K562 (cell line): Measurements from ENCODE around the gene SDK1.

ENCODE experiments used
- HDAC6 ChIP-seq: IDR thresholded peaks from 2 replicates; pipeline ENCODE4 v1.6.1; 2012; ENCODE audit warnings: low read depth, mild to moderate bottlenecking, control low read depth, inconsistent platforms, low read length, moderate library complexity
- MCM7 ChIP-seq, 2 experiments: fragments of 450-650 bp; IDR thresholded peaks; 2 replicates each; pipeline ENCODE4 v1.6.1; 2016 to 2018
- NR1H2 ChIP-seq: sonication (generic); formaldehyde crosslinking; IDR thresholded peaks from 2 replicates; pipeline ENCODE4 v1.4.0; 2020; ENCODE audit warnings: mild to moderate bottlenecking, missing genetic modification reagents
- TARDBP ChIP-seq: fragments of 450-650 bp; IDR thresholded peaks from 2 replicates; pipeline ENCODE4 v1.6.1; 2016
- ZNF324 ChIP-seq: fragments of 250-450 bp; sonication (Bioruptor Pico); IDR thresholded peaks from 2 replicates; pipeline ENCODE4 v1.4.0; 2020; ENCODE audit warnings: mild to moderate bottlenecking
- TF ChIP-seq, protein P1 (sequence below): sonication (generic); formaldehyde crosslinking; IDR thresholded peaks from 2 replicates; pipeline ENCODE4 v1.9.0; 2022; ENCODE audit warnings: mild to moderate bottlenecking, missing genetic modification reagents
- TF ChIP-seq, protein P2 (sequence below): fragments of 150-350 bp; conservative IDR thresholded peaks from 2 replicates; pipeline ENCODE4 v1.6.1; 2014; ENCODE audit warnings: low read length
- TF ChIP-seq, protein P3 (sequence below), 3 experiments: IDR thresholded peaks in 2 of 3; conservative IDR thresholded peaks in 1 of 3; 2 replicates each; pipeline ENCODE4 v1.5.1; 2011 to 2012; ENCODE audit warnings: low read length in 3 of 3, mild to moderate bottlenecking in 3 of 3, control low read depth in 2 of 3, improper control_type of control experiment in 1 of 3, inconsistent platforms in 1 of 3, low read depth in 1 of 3, mixed read lengths in 1 of 3, moderate library complexity in 1 of 3; ENCODE audit not compliant: insufficient read depth in 2 of 3
- TF ChIP-seq, protein P4 (sequence below): sonication (generic); formaldehyde crosslinking; IDR thresholded peaks from 2 replicates; pipeline ENCODE4 v1.8.1; 2022; ENCODE audit warnings: missing genetic modification reagents

DNA sequence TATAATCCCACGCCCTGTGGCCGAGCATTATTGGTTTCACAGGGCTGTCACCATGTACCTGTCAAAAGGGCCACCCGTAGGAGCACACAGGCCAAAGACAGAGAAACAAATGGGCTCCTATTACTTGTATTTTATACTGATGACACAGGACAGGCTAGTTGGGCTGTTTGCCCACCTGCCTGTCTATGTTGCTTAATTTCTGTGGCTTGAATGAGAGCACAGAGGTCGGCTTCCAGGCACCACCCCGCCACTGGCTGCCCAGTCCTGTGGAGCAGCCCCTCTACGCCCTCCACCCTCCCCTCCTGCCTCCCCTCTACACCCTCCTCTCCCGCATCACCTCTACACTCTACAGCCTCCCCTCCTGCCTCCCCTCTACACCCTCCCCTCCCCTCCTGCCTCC lies 652.9 kb downstream of the SDK1 start:
- TF ChIP-seq, protein P1, sequence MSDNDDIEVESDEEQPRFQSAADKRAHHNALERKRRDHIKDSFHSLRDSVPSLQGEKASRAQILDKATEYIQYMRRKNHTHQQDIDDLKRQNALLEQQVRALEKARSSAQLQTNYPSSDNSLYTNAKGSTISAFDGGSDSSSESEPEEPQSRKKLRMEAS (CRISPR knock-in tag): no peak
- TF ChIP-seq HDAC6 (no peak), MCM7 (IDR thresholded peaks at IDR 0.05) (no peak), TARDBP (no peak), ZNF324 (CRISPR knock-in tag) (no peak), NR1H2 (CRISPR knock-in tag) (no peak)
- TF ChIP-seq, protein P2, sequence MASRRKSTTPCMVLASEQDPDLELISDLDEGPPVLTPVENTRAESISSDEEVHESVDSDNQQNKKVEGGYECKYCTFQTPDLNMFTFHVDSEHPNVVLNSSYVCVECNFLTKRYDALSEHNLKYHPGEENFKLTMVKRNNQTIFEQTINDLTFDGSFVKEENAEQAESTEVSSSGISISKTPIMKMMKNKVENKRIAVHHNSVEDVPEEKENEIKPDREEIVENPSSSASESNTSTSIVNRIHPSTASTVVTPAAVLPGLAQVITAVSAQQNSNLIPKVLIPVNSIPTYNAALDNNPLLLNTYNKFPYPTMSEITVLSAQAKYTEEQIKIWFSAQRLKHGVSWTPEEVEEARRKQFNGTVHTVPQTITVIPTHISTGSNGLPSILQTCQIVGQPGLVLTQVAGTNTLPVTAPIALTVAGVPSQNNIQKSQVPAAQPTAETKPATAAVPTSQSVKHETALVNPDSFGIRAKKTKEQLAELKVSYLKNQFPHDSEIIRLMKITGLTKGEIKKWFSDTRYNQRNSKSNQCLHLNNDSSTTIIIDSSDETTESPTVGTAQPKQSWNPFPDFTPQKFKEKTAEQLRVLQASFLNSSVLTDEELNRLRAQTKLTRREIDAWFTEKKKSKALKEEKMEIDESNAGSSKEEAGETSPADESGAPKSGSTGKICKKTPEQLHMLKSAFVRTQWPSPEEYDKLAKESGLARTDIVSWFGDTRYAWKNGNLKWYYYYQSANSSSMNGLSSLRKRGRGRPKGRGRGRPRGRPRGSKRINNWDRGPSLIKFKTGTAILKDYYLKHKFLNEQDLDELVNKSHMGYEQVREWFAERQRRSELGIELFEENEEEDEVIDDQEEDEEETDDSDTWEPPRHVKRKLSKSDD: no peak
- TF ChIP-seq, protein P3, sequence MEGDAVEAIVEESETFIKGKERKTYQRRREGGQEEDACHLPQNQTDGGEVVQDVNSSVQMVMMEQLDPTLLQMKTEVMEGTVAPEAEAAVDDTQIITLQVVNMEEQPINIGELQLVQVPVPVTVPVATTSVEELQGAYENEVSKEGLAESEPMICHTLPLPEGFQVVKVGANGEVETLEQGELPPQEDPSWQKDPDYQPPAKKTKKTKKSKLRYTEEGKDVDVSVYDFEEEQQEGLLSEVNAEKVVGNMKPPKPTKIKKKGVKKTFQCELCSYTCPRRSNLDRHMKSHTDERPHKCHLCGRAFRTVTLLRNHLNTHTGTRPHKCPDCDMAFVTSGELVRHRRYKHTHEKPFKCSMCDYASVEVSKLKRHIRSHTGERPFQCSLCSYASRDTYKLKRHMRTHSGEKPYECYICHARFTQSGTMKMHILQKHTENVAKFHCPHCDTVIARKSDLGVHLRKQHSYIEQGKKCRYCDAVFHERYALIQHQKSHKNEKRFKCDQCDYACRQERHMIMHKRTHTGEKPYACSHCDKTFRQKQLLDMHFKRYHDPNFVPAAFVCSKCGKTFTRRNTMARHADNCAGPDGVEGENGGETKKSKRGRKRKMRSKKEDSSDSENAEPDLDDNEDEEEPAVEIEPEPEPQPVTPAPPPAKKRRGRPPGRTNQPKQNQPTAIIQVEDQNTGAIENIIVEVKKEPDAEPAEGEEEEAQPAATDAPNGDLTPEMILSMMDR (IDR thresholded peaks at IDR 0.05 in 2 of 3, conservative IDR thresholded peaks at IDR 0.05 in 1 of 3; ENCODE audit: insufficient read depth in 2 of 3, low read depth in 1 of 3, low read length in 3 of 3): no peak
- TF ChIP-seq, protein P4, sequence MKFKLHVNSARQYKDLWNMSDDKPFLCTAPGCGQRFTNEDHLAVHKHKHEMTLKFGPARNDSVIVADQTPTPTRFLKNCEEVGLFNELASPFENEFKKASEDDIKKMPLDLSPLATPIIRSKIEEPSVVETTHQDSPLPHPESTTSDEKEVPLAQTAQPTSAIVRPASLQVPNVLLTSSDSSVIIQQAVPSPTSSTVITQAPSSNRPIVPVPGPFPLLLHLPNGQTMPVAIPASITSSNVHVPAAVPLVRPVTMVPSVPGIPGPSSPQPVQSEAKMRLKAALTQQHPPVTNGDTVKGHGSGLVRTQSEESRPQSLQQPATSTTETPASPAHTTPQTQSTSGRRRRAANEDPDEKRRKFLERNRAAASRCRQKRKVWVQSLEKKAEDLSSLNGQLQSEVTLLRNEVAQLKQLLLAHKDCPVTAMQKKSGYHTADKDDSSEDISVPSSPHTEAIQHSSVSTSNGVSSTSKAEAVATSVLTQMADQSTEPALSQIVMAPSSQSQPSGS (CRISPR knock-in tag): no peak
